Hematopoietic multipotent progenitor cell treated with erythropoietin and hydrocortisone succinate and interleukin-3 and kit ligand, for 8 days (in vitro differentiated cells): ENCODE results near the gene FGFR3.

Experiments
- DNase-seq: peaks from one replicate; pipeline ENCODE4 v3.0.0-alpha.2; 2015

The FGFR3 gene

DNA sequence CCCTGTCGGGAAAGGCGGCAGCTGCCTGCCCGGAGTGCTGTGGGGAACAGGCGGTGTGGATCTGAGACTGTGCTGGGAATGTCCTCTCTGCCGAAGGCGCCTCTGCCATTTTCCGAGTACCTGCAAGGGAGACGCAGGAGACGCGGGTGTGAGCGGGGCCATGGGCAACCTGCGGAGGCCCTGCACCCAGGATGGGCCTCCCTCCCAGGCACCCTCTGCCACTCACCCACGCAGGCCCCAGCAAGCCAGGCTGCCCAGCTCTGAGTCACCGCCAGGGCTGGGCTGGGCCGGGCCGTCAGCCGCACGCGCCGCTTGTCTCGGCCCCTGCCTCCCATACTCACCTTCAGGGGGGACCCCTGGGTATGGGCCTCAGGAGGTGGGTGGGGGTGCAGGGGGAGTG, 3.5 kb upstream of the FGFR3 start:
- no peak for DNase-seq

DNA sequence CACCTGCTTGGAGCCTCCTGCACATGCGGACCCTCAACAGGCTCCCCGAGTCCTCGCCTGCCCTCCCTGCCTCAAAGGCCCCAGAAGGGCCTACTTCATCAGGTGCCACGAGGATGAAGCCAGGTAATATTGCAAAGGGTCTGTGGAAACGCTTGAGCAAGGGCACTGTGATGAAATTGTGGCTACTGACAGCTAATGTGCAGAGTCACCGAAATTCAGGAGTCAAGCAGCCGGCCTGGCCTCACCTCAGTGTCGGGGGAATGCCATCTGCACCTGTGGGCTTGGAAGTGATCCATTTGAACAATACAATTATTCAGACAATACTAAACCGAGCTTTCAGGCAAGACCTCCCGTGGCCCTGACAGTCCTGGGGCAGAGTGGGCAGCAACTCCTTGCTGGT, 3.1 kb upstream of the FGFR3 start:
- DNase-seq = no peak

DNA sequence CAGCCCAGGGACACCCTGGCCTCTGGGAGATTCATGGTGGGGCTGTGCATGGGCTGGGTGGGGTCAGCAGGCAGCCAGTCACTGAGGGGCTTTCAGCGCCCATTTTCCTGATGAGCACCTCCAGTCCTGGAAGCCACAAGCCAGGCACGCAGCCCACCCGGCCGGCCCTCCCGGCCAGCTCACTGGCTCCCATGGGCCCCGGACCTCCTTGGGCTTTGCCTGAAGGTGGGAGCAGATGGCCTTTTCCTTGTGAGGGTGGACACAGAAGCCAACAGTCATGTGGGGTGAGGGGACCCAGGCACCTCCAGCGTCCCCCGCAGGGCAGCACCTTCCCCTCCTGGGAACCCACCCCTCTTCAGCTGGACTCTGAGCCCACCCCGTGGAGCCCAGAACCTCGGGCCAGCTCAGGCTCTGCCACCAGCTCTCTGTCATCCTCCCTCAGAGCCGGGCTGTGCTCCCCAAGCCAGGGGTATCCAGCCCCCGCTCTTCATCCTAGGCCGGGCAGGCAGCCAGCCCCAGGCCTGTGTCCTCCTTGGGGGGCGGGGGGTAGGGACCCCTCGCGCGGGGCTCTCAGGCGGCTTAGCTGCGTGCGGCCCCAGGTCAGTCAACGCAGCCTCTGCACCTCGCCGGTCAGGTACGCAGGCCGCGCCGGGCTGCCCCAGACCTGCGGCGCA, 798 bp upstream of the FGFR3 start:
- no peak for DNase-seq

DNA sequence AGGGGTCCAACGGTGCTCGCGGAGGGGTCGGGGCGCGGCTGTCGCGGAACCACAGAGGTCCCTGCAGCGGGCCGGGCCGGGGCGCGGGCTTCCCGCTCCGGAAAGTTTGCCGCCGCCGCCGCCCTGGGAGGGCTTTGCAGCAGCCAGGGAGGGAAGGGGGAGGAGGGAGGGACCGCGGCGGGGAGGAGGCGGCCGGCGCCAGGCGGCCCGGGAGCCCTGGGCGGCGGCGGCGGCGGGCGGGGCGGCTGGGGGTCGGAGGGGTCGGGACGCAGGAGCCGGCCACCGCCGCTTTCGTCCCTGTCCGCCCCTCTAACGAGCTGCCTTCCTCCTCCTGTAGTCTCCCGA, 375 bp downstream of the FGFR3 start:
- peak; percentile 27 for DNase-seq

DNA sequence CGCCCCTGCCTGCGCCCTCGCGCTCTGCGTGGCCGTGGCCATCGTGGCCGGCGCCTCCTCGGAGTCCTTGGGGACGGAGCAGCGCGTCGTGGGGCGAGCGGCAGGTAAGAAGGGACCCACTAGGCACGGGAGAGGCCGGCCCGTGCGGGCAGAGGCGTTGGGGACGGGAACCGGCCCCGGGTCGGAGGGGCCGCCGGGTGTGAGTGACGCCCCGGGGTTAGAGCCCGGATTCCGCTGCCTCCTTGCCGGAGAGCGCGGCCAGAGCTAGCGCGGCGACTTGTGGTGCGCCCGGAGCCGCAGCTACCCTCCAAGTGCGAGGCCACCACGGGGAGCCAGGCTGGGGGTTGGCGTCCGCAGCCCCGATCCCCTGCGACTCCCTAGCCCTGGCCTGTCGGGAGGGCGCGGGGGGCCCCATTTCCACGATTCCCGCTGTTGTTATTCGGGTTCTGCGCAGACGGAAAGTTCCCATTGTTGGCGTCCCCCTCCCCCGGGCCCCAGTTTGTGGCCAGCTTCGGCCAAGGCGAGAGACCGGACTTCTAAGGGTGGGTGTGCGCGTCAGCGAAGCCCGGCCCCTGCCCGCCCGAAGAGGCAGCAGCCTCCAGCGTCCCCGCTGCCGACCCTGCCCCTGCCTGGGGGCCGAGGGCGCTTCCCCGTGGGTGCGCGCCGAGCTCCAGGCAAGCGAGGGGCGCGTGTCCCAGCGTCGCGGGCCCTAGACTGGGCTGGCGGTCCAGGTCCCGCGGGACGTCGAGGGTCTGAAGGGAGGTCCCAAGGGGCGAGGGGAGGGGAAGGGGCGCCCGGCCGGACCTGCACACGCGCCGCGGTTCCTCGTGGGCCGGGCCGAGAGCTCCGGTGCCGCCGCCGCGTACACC, 1.1 kb downstream of the FGFR3 start:
- peak; percentile 12 for DNase-seq

DNA sequence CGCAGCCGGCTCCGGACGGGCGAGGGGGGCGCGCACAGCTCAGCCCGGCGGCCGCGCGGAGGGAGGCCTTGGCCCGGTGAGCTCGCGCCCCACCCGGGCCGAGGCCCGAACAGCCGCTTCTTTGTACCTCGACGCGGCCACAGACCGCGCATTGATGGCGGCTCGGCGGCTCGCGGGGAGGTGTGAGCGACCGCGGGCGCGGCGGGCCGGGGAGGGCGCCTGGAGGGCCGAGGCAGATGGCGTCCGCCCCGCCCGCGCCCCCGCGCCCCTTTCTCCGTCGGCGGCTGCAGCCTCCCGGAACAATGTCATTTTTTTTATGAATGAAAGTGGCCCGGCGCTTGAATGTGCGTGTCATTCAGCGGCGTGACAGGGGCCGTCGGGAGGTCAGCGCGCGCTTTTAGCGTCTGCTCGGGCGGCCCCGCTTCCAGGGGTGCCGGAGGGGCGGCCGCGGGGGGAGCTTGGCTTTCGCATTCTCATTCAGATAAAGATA, 1.8 kb downstream of the FGFR3 start:
- no peak for DNase-seq

DNA sequence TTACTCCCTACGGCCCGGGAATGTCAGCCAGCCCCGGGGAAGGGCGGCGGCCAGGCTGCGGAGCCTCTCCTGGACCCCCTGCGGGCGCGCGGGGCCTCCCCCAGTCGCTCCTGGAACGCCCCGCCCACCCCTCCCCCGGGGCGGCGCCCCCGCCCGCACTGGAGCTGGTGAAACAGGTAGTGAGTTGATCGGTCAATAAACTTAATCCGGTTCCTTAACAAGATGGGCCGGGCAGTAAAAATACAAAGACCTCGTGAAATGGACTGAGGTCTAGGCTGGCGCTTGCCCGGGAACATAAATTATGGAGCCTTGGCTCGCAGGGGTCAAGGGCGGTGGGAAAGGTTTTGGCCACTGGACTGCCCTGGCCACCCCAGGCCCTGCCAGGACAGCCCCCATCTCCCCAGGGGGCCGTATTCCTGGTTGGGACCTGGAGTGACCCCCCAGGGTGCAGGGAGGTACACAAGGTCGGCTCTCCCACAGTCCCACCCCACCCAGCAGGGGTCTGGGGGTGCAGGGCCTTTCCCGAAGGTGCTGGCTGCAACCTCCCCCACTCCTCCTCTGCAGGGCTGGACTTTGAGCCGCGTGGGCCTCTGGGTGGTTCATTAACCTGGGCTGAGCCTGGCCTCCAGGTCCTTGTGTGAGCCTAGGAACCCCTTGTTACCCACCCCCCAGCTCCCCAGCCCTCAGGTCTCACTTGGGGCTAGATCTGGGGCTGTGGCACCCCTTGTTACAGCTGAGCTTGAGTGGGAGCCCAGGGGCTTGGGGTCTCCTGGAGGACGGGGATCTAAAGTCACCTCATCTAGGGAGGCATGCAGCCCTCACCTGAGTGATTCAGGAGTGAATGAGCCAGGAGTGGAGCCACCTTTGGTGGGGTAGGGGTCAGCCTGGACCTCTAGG, 2.5 kb downstream of the FGFR3 start:
- DNase-seq = no peak

DNA sequence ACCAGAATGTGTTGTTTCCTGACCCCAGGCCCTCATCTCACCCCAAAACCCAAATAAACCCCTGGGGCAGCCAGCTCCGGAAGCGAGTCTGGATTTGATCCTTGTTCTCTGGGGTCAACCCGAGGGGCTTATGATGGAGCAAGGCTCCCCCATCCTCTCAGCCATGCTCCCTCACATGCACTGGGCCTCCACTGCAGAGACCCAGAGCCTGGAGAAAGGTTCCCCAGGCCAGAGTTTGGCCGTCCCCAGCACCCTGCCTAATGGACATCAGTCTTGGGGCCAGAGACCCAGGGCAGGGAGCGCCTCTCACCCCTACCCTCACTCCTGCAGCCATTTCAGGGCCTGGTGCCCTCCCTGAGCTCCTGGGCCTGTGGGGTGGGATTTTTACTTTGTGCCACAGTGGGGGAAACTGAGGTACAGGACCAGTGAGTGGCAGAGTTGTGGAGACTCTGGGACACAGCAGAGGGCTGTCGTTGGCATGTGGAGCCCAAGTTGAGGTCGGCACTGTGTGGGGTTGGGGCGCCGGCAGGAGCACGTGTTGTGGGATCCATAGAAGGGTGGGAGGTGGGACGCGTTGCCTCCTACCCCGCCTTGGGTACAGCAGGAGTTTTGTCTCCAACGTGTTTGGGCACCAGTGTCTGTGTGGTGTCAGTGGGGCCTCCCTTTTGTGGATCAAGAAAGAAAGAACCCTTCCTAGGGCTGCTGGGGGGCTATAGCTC, 3.6 kb downstream of the FGFR3 start:
- DNase-seq = no peak

DNA sequence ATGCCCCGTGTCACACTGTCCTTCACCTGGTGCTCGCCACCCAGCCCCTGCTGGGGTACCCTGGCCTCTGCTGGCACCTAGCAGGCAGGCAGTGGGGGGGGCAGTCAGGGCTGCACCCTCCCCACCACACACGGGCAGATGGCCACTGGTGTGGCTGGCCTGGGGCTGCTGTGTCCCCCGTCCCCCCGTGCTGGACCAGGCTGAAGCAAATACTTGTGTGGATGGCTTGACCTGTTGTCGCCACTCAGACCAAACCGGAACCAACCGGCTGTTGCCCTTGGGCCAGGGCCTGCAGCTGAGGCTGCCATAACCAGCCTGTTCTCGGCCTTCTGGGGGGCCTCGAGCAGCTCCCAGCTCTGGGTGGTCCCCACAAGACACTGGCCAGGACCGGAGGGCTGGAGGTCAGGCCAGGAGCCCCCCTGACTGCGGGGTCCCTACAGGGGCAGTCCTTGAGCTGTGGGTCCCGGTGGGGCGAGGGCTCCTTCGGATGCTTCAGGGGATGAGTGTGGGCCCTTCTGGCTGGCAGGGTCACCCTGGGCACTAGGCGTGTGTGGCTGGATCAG, 4.3 kb downstream of the FGFR3 start:
- DNase-seq = no peak

DNA sequence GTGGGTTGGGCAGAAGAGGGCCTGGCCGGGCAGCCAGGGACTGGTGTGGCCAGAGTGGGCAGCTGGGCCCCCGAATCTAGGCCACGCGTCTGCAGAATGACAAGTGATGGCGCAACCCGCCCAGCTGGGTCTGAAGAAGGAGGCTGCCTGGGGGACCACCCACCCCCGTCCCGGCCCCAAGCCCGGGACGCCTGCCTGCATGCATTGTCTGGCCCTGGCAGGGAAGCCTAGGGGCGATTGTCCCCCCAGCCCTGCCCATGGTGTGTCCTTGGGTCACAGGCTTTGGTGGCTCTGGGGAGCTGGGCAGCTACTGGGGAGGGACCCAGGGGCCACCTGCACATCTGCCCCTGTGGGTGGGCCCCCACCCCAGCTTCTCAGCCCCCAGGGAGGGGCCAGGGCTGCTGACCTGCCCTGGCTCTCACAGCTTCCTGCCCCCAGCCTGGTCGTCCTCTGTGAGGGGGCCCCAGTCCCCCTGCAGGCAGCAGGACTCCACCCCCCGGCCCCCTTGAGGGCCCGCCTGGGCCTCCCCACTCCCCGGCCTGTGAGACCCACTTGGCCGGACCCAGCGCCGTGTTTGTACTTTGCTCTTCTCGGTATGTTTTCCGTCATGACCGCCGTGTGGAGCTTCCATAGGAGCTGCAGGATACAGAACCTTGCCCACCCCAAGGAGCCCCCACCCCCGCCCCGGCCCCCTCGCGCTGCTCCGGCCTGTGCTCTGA, 4.9 kb downstream of the FGFR3 start:
- DNase-seq = no peak

DNA sequence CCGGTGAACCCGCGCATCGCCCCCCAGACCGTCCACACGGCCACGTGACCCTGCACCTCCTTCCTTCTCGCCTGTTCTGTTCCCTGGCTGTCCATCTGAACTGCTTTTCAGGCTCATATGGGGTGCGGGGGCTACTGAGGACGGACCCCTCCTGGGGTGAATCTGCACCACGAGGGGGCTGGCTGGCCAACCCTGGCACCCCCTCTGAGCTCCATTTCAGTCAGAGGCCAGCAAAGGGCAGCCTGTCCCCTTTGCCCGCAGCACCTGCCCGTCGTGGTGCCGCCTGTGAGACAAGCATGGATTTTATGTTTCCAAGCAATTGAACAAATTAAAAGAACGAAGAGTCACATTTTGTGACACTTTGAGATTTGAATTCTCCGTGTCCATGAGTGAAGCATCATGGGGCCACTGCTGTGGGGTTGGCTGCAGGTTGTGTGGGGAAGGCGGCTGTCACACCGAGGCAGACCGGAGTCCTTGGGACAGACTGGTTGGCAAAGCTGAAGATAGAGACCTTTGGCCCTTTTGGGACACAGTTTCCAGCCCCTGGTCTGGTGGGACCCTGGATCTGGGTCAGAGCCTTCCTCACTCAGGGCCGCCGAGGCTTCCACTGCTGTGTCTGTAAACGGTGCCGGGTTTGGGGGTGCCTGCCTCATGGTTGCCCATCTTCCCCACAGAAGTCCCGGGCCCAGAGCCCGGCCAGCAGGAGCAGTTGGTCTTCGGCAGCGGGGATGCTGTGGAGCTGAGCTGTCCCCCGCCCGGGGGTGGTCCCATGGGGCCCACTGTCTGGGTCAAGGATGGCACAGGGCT, 5.7 kb downstream of the FGFR3 start:
- no peak for DNase-seq

DNA sequence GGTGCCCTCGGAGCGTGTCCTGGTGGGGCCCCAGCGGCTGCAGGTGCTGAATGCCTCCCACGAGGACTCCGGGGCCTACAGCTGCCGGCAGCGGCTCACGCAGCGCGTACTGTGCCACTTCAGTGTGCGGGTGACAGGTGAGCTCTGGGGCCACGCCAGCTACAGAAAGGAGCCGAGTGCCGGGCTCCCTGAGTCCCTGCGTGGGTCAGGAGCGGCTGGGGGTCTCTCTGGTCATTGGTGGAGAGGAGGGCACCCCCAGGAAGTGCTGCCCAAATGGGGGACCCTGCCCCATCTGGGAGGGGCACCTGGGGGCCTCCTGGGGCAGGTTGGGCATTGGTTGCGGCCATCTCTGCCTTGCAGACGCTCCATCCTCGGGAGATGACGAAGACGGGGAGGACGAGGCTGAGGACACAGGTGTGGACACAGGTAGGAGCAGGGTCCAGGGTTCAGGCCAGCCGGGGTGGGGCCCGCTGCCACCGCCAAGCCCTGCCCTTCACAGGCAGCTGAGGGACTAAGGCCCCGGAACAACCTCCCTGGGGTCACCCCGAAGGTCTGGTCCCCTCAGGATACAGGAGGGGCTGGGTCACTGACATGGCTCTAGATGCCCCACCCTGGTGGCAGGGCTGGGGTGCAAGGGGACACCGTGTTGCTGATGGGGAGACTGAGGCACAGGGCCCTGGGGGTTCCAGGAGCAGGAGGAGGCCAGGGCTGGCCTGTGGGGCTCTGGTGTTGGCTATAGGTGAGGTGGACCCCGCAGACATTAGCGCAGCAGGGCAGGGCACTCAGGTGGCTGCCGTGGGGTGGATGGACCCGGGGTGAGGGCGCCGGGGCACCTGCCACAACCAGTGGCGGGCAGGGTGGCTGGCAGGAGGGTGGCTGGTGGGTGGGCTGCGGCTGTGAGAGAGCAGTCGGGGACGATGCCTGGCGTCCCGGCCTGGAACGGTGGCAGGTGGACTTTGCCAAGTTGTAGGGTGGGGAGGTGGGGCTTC, 6.6 kb downstream of the FGFR3 start:
- no peak for DNase-seq

DNA sequence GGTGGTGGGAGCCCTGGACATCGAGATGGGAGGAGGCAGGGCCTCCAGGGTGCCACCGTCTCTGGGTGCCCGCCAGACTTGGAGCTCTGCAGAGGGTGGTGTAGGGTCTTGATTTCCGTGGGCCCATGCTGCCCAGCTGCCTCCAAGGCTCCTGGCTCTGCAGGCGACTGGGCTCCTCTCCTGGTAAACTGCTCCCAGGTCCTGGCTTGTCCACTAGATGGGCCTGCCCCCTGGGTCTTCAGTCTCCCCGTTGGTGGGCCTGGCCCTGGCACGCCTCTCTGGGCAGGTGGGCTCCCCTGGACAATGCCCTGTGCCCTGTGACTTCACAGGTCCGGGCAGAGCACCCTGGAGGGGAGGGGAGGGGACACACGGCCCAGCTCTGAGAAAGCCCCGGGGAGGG, 7.7 kb downstream of the FGFR3 start:
- no peak for DNase-seq

DNA sequence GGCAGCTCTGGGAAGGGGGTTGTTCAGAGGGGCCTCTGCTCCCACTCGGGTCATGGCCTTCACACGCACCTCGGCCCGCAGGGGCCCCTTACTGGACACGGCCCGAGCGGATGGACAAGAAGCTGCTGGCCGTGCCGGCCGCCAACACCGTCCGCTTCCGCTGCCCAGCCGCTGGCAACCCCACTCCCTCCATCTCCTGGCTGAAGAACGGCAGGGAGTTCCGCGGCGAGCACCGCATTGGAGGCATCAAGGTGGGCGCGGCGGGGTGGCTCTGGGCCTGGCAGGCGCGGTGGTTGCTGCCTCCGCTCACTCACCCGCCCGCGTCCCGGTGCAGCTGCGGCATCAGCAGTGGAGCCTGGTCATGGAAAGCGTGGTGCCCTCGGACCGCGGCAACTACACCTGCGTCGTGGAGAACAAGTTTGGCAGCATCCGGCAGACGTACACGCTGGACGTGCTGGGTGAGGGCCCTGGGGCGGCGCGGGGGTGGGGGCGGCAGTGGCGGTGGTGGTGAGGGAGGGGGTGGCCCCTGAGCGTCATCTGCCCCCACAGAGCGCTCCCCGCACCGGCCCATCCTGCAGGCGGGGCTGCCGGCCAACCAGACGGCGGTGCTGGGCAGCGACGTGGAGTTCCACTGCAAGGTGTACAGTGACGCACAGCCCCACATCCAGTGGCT, 8.3 kb downstream of the FGFR3 start:
- no peak for DNase-seq

DNA sequence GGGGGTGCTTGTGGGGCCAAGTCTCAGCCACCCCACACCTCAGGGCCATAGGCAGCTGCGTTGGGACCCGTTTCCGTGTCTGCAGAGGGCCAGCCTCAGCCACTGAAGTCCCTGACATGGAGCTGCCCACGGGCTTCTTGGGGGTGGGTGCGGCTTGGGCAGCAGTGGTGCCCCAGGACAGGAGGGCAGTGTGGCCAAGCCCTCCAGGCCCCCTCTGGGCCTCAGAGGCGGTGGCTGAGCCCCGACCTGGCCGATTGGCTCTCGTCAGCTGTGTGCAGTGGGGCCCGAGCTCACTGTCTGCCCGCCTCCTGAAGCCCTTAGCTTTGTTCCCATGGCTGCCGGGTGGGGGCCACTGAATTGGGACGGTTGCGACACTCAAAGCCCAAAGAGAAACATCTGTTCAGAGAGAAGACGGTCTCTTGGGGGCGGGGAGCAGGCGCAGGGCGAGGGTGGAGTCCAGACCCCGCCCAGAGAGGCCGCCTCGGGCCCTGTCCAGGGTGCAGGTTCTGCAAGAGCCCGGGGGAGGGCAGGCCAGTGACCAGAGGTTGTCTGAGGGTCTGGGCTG, 9.1 kb downstream of the FGFR3 start:
- no peak for DNase-seq

DNA sequence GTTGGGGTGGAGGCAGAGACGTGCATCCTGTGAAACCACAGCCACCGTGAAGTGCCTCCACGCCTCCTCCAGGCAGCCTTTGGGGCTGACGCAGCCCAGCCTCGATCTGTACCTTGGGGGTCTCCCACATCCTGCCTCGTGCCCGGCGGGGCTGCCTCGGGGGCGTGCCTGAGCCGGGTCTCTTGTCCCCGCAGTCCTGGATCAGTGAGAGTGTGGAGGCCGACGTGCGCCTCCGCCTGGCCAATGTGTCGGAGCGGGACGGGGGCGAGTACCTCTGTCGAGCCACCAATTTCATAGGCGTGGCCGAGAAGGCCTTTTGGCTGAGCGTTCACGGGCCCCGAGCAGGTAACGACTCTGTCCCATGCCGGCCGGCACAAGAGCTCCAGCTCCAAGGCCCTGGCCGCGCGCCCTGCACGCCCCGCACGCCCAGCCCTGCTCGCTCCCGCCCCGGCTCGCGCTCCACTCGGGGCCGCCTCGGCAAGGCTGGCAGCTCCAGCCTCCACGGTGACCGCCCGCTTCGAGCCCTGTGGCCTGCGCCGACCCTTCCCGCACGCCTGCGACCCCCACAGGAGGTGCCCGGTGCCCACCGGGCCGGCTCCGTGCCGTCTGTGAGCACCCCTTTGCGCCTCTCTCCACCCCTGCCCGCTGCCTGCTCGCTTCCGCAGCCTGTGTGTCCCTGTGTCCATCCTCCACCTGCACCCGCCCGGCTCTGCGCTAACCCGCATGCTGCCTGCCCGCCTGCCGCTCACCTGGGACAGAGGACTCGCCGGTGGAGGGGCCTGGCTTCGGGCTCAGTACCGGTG, 9.8 kb downstream of the FGFR3 start:
- no peak for DNase-seq

DNA sequence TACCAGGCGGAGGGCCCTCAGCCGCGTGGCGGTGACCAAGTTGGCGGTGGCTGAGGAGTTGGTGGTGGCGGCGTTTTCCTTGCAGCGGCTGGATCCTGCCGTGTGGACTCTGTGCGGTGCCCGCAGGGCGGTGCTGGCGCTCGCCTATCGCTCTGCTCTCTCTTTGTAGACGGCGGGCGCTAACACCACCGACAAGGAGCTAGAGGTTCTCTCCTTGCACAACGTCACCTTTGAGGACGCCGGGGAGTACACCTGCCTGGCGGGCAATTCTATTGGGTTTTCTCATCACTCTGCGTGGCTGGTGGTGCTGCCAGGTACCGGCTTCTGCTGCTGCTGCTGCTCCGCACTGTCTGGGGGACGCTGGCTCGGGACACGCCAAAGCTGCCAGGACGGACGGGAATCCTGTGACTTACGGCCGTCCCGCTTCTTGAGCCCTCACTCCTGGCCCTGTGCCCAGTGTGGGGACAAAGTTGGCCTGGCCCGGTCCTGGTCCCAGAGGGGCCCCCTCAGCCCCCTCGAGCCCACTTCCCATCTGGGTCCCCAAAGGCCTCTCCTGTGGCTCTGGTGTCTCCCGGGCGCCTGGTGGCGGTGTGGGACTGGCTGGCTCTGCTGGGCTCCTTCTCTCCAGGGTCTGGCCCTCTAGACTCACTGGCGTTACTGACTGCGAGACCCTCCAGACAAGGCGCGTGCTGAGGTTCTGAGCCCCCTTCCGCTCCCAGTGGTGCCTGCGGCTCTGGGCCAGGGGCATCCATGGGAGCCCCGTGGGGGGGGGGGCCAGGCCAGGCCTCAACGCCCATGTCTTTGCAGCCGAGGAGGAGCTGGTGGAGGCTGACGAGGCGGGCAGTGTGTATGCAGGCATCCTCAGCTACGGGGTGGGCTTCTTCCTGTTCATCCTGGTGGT, 10.7 kb downstream of the FGFR3 start:
- DNase-seq = no peak
